H1 (cell line): ENCODE measurements around the gene HOXB8. TPM values are rescaled to one million over a fixed set of nuclear protein-coding genes. Genes with fewer than 3 reads are reported as not detected.

Source experiments
- CTCF ChIA-PET: fragments of 300-600 bp; sonication (Branson Sonifier 250); formaldehyde crosslinking; loops from one replicate; lab custom pipeline; 2021; ENCODE audit not compliant: partially characterized antibody; lab: Charles Lee
- POLR2A ChIA-PET: fragments of 300-600 bp; sonication (Branson Sonifier 250); formaldehyde crosslinking; loops from one replicate; lab custom pipeline; 2021; ENCODE audit warnings: inconsistent platforms; ENCODE audit not compliant: partially characterized antibody; lab: Charles Lee
- DNase-seq, 2 experiments: peaks; one replicate each; pipeline versions ENCODE4 v3.0.0 to v3.0.0-alpha.2; 2010 to 2022; ENCODE audit warnings: low spot score in 2 of 2, low read depth in 1 of 2, mixed read lengths in 1 of 2
- FAIRE-seq: peaks from 2 replicates; lab custom pipeline; 2011; peaks lifted over from hg19 to GRCh38; lab: Jason Lieb, UNC
- H2AFZ ChIP-seq: 2 replicates; pipeline ENCODE4 v1.8.1; 2012; ENCODE audit warnings: low read length, inconsistent platforms
- H2AK5ac ChIP-seq: 2 replicates; pipeline ENCODE4 v1.6.1; 2013; ENCODE audit warnings: low read depth, low read length
- H2BK120ac ChIP-seq: replicated peaks from 2 replicates; pipeline ENCODE3; 2013; ENCODE audit warnings: low read depth, low read length, inconsistent platforms
- H2BK12ac ChIP-seq: 2 replicates; pipeline ENCODE4 v1.6.1; 2013; ENCODE audit warnings: low read depth, low read length
- H2BK15ac ChIP-seq: 2 replicates; pipeline ENCODE4 v1.6.1; 2013; ENCODE audit warnings: low read length
- H2BK20ac ChIP-seq: 2 replicates; pipeline ENCODE4 v1.6.1; 2013; ENCODE audit warnings: low read length
- H2BK5ac ChIP-seq: 2 replicates; pipeline ENCODE4 v1.6.1; 2013; ENCODE audit warnings: low read depth, low read length
- H3K14ac ChIP-seq: 2 replicates; pipeline ENCODE4 v1.6.1; 2013; ENCODE audit warnings: inconsistent platforms; ENCODE audit not compliant: insufficient read length
- H3K18ac ChIP-seq: 2 replicates; pipeline ENCODE4 v1.6.1; 2013; ENCODE audit warnings: low read length; ENCODE audit errors: extremely low read depth
- H3K23ac ChIP-seq: 2 replicates; pipeline ENCODE4 v1.6.1; 2013; ENCODE audit warnings: inconsistent platforms; ENCODE audit not compliant: insufficient read length
- H3K23me2 ChIP-seq: 2 replicates; pipeline ENCODE4 v1.6.1; 2013; ENCODE audit warnings: low read depth, low read length
- H3K27ac ChIP-seq: 2 replicates; pipeline ENCODE4 v1.6.1; 2011; ENCODE audit warnings: low read depth, low read length, inconsistent platforms
- H3K27me3 ChIP-seq, 4 experiments: replicated peaks in 1 of 4; 1 replicate in 1 of 4; 2 replicates in 3 of 4; pipeline versions ENCODE4 v1.6.1 to v1.8.1; 2011 to 2013; ENCODE audit warnings: low read length in 3 of 4, mild to moderate bottlenecking in 3 of 4, inconsistent platforms in 2 of 4, mixed read lengths in 2 of 4, moderate library complexity in 1 of 4; ENCODE audit not compliant: control insufficient read depth in 3 of 4, insufficient read depth in 3 of 4; ENCODE audit errors: extremely low read depth in 1 of 4
- H3K36me3 ChIP-seq, 4 experiments: 2 replicates each; pipeline versions ENCODE4 v1.6.1 to v1.8.1; 2011 to 2013; ENCODE audit warnings: mild to moderate bottlenecking in 4 of 4, low read length in 3 of 4, moderate library complexity in 2 of 4, control low read depth in 1 of 4, inconsistent platforms in 1 of 4; ENCODE audit not compliant: insufficient read depth in 4 of 4, control insufficient read depth in 2 of 4
- H3K4ac ChIP-seq: replicated peaks from 2 replicates; pipeline ENCODE3; 2013; ENCODE audit warnings: low read length, low read depth, mixed read lengths, inconsistent platforms; ENCODE audit not compliant: insufficient read length
- H3K4me1 ChIP-seq, 4 experiments: replicated peaks in 1 of 4; 1 replicate in 1 of 4; 2 replicates in 3 of 4; pipeline versions ENCODE4 v1.6.1 to v1.8.1; 2011 to 2013; ENCODE audit warnings: low read length in 3 of 4, inconsistent platforms in 2 of 4, mixed read lengths in 1 of 4; ENCODE audit not compliant: insufficient read depth in 4 of 4, control insufficient read depth in 3 of 4
- H3K4me2 ChIP-seq, 2 experiments: 2 replicates each; pipeline versions ENCODE4 v1.6.1 to v1.8.1; 2011 to 2013; ENCODE audit warnings: low read depth in 2 of 2, low read length in 2 of 2, control low read depth in 1 of 2, inconsistent platforms in 1 of 2, mild to moderate bottlenecking in 1 of 2; ENCODE audit not compliant: insufficient read depth in 1 of 2
- H3K4me3 ChIP-seq, 4 experiments: fragments of 200-600, 300-600 bp in 1 of 4; sonication (generic), shearing (Covaris generic), sonication (Bioruptor Twin) in 1 of 4; 2 replicates each; pipeline versions ENCODE4 v1.5.1 to v1.8.1; 2011 to 2016; ENCODE audit warnings: low read length in 4 of 4, low read depth in 3 of 4, control low read depth in 2 of 4, inconsistent platforms in 2 of 4, mild to moderate bottlenecking in 2 of 4, mixed read lengths in 1 of 4, moderate library complexity in 1 of 4; ENCODE audit not compliant: insufficient read depth in 2 of 4; ENCODE audit errors: extremely low read depth in 1 of 4
- H3K56ac ChIP-seq: replicated peaks from 2 replicates; pipeline ENCODE3; 2013; ENCODE audit warnings: low read depth, mild to moderate bottlenecking, mixed read lengths, low read length, inconsistent platforms; ENCODE audit not compliant: insufficient read length
- H3K79me1 ChIP-seq: 2 replicates; pipeline ENCODE4 v1.6.1; 2013; ENCODE audit warnings: low read depth, low read length, control low read depth
- H3K79me2 ChIP-seq, 2 experiments: 2 replicates each; pipeline versions ENCODE4 v1.6.1 to v1.8.1; 2012 to 2013; ENCODE audit warnings: low read length in 2 of 2, mild to moderate bottlenecking in 2 of 2, inconsistent platforms in 1 of 2; ENCODE audit not compliant: insufficient read depth in 2 of 2, control insufficient read depth in 1 of 2
- H3K9ac ChIP-seq, 4 experiments: replicated peaks in 1 of 4; 1 replicate in 1 of 4; 2 replicates in 3 of 4; pipeline versions ENCODE4 v1.6.1 to v1.8.1; 2011 to 2013; ENCODE audit warnings: low read depth in 3 of 4, low read length in 3 of 4, control low read depth in 2 of 4, mild to moderate bottlenecking in 2 of 4, moderate library complexity in 2 of 4, inconsistent platforms in 1 of 4; ENCODE audit errors: extremely low read depth in 1 of 4
- H3K9me3 ChIP-seq, 2 experiments: 2 replicates each; pipeline versions ENCODE4 v1.6.1 to v1.8.1; 2012 to 2013; ENCODE audit warnings: mild to moderate bottlenecking in 2 of 2, moderate library complexity in 2 of 2, control low read depth in 1 of 2, inconsistent platforms in 1 of 2, low read depth in 1 of 2, low read length in 1 of 2, mixed read lengths in 1 of 2; ENCODE audit not compliant: insufficient read depth in 2 of 2
- H4K20me1 ChIP-seq, 2 experiments: replicated peaks in 1 of 2; 2 replicates each; pipeline versions ENCODE3 to v1.8.1; 2011 to 2013; ENCODE audit warnings: inconsistent platforms in 2 of 2, low read length in 2 of 2, mild to moderate bottlenecking in 1 of 2; ENCODE audit not compliant: insufficient read depth in 2 of 2, control insufficient read depth in 1 of 2
- H4K5ac ChIP-seq: 2 replicates; pipeline ENCODE4 v1.6.1; 2013; ENCODE audit warnings: low read length, low read depth, mixed read lengths, inconsistent platforms; ENCODE audit not compliant: insufficient read length
- H4K8ac ChIP-seq: 2 replicates; pipeline ENCODE4 v1.8.0; 2013; ENCODE audit warnings: mild to moderate bottlenecking, moderate library complexity, low read length, inconsistent platforms; ENCODE audit not compliant: insufficient read depth; ENCODE audit errors: extremely low read depth
- H4K91ac ChIP-seq: replicated peaks from 2 replicates; pipeline ENCODE3; 2013; ENCODE audit warnings: low read length, mixed read lengths, inconsistent platforms; ENCODE audit not compliant: insufficient read length
- BCL11A ChIP-seq, 2 experiments: IDR thresholded peaks; one replicate each; pipeline ENCODE4 v1.6.1; 2011; ENCODE audit warnings: low read depth in 2 of 2, low read length in 2 of 2, mild to moderate bottlenecking in 2 of 2
- CBX8 ChIP-seq: fragments of 300-800, 300-1000 bp; sonication (generic); IDR thresholded peaks from 2 replicates; pipeline ENCODE4 v1.7.1; 2016; ENCODE audit warnings: low read depth, low read length, borderline replicate concordance
- CHD1 ChIP-seq: IDR thresholded peaks from 2 replicates; pipeline ENCODE4 v1.6.1; 2012; ENCODE audit warnings: low read depth, low read length, improper control_type of control experiment
- EZH2 ChIP-seq: fragments of 200-600 bp; sonication (generic); IDR thresholded peaks from 2 replicates; pipeline ENCODE4 v1.7.1; 2012; ENCODE audit warnings: low read depth, mild to moderate bottlenecking, moderate library complexity, low read length, inconsistent platforms; ENCODE audit not compliant: severe bottlenecking
- GABPA ChIP-seq: IDR thresholded peaks from 2 replicates; pipeline ENCODE4 v1.6.1; 2011; ENCODE audit warnings: mild to moderate bottlenecking, low read length, moderate library complexity, borderline replicate concordance; ENCODE audit not compliant: insufficient read depth
- RNF2 ChIP-seq: fragments of 200-900, 300-1000 bp; sonication (generic); IDR thresholded peaks from 2 replicates; pipeline ENCODE4 v1.7.1; 2016; ENCODE audit warnings: borderline replicate concordance, low read depth, mild to moderate bottlenecking, antibody characterized with exemption, low read length; ENCODE audit not compliant: poor library complexity, severe bottlenecking; ENCODE audit errors: missing control alignments
- SAP30 ChIP-seq: fragments of 300-600 bp; sonication (generic); IDR thresholded peaks from 2 replicates; pipeline ENCODE4 v1.7.1; 2012; ENCODE audit warnings: low read length, moderate library complexity, mild to moderate bottlenecking, inconsistent platforms; ENCODE audit not compliant: insufficient read depth, insufficient replicate concordance
- SUZ12 ChIP-seq: fragments of 200-600 bp; sonication (generic); IDR thresholded peaks from 2 replicates; pipeline ENCODE4 v1.6.1; 2012; ENCODE audit warnings: mild to moderate bottlenecking, inconsistent platforms, low read length, moderate library complexity, mixed read lengths
- TAF1 ChIP-seq: IDR thresholded peaks from 2 replicates; pipeline ENCODE4 v1.6.1; 2011; ENCODE audit warnings: mild to moderate bottlenecking, low read depth, low read length
- WGBS, 2 experiments: shearing (Covaris generic) in 1 of 2; methylation state at CpG; one replicate each; pipeline versions ENCODE4 v1.1.6 to v1.1.7; 2013 to 2015; ENCODE audit warnings: low lambda C conversion rate in 2 of 2, mixed read lengths in 2 of 2, inconsistent platforms in 1 of 2, low coverage in 1 of 2, missing lambda C conversion rate in 1 of 2; ENCODE audit not compliant: insufficient replicate concordance in 2 of 2, insufficient coverage in 1 of 2, insufficient read length in 1 of 2; ENCODE audit errors: extremely low coverage in 1 of 2, missing lambda C conversion rate in 1 of 2; 5-methylcytosine and 5-hydroxymethylcytosine counted together
- polyA plus RNA-seq, 7 experiments: library from polyadenylated mRNA; depleted of rRNA in 3 of 7; stranded (reverse) in 5 of 7; unstranded in 2 of 7; fragments of >200 nt in 5 of 7; fragments of 200-250 nt in 2 of 7; gene quantifications; 1 replicate in 5 of 7; 2 replicates in 1 of 7; 4 replicates in 1 of 7; pipeline versions ENCODE4 v1.2.1 to v1.2.3, GENCODE V29; 2011 to 2013; ENCODE audit warnings: missing spikeins in 2 of 7, mixed read lengths in 2 of 7
- total RNA-seq: library from RNA; stranded (reverse); fragmentation: NEBNext Ultra II Directional; extraction: Animal tissue kit (Norgen Biotek cat#: 25700); gene quantifications from 2 replicates; pipeline ENCODE4 v1.2.1, GENCODE V29; 2021
- TF ChIP-seq, protein P1 (sequence below): IDR thresholded peaks from 2 replicates; pipeline ENCODE4 v1.6.1; 2012; ENCODE audit warnings: inconsistent platforms

HOXB8 gene
- total and polyA plus RNA-seq, 2 of the 8 experiments (the other 6 are each of a cell fraction or from before 2014, with no cell fraction given): not detected

DNA sequence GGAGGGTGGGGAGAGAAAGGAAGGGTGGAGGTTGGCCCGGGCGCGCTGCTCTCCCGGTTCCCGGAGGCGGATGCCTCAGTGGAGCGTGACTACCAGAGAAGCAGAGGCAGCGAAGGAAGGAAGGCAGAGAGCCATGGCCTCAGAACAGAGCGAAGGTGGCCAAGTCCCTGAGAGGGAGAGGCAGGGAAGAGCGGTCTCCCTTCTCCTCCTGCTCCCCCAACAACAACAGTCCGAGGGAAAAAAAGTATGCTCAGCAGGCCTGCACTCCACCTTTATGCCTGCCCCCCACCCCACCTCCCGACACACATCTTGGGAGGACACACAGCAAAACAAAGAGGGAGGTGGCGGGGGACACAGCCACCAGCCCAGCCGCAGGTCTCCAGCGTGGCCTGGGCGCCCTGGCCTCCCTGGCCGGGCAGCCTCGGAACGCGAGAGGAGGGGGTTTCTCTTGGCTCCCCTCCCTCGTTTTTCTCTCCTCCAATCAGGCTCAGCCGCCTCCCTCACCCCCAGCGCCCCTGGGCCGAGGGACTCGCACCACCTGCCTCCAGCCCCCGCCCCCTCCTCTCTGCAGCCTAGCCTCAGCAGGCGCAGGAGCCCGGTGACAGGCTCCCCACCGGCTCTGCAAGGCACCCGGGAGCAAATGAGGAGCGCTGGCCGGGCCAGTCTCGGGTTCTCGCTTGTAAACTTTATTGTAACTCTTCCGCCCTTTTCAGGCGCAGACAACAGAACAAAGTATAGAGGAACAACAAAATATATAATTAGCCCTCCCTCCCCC is 3.2 kb downstream of the HOXB8 start:
- no peaks in the 10 kb centered on the region for H3K79me1 ChIP-seq
- H3K9me3 ChIP-seq: no peaks in the 10 kb centered on the region; a peak in 1 of 4 replicates
- peaks cover 97 to 100% (median 99%) of the 10 kb centered on the region in 4 experiments for H3K27me3 ChIP-seq
- no peak overlapping the region for H4K91ac ChIP-seq
- H2BK15ac ChIP-seq: no peak overlapping the region
- H4K5ac ChIP-seq: no peak overlapping the region
- no peak overlapping the region for H2AK5ac ChIP-seq
- H3K36me3 ChIP-seq: peaks cover 0 to 18% (median 0%) of the 10 kb centered on the region in 4 experiments; a peak in 1 of 8 replicates
- no peak overlapping the region; the same call in 1 of the 2 replicates for H3K18ac ChIP-seq
- H2BK120ac ChIP-seq: no peak overlapping the region
- H3K27ac ChIP-seq: no peak overlapping the region
- no peak overlapping the region for H3K23ac ChIP-seq
- peaks cover 0 to 7% (median 4%) of the 10 kb centered on the region in 4 experiments; a peak in 5 of 7 replicates for H3K4me1 ChIP-seq
- H2AFZ ChIP-seq: no peak overlapping the region
- POLR2A ChIA-PET: no interaction called here
- H3K79me2 ChIP-seq: no peaks in the 10 kb centered on the region
- FAIRE-seq (no peak), DNase-seq (no peak)
- 0 out of 2 replicates have a peak overlapping the region, but pooled peaks have one; percentile 9 for H4K8ac ChIP-seq
- CTCF ChIA-PET: no interaction called here
- H3K14ac ChIP-seq: no peak overlapping the region
- no peak overlapping the region for H2BK5ac ChIP-seq
- peak overlapping the region; percentile 20; the same call in 1 of the 2 replicates for H2BK12ac ChIP-seq
- no peak overlapping the region for H3K4me3 ChIP-seq
- H3K4me2 ChIP-seq: peak overlapping the region in 1 of 2 experiments; percentile 37; a peak in 1 of 4 replicates
- 5% methylated on average over 21 of the region's 36 CpGs; no CpG with 5 or more reads in 1 of the 2 experiments for WGBS, 2 experiments
- H3K4ac ChIP-seq: no peak overlapping the region
- peaks cover 2% of the 10 kb centered on the region; the same call in 1 of the 2 replicates for H3K23me2 ChIP-seq
- peaks cover 24 to 36% of the 10 kb centered on the region in 2 experiments for H4K20me1 ChIP-seq
- H3K56ac ChIP-seq: no peak overlapping the region
- H3K9ac ChIP-seq: no peak overlapping the region
- no peak overlapping the region for H2BK20ac ChIP-seq
- TF ChIP-seq RNF2 (no peak), BCL11A (IDR thresholded peaks at IDR 0.05; ENCODE audit: low read depth in 2 of 2, low read length in 2 of 2) (no peak), SAP30 (no peak), GABPA (no peak), CBX8 (0 out of 2 replicates have a peak, but pooled peaks have one; percentile 76), CHD1 (no peak), SUZ12 (peak; percentile 89), EZH2 (peak; percentile 66), TAF1 (no peak)
- TF ChIP-seq, protein P1, sequence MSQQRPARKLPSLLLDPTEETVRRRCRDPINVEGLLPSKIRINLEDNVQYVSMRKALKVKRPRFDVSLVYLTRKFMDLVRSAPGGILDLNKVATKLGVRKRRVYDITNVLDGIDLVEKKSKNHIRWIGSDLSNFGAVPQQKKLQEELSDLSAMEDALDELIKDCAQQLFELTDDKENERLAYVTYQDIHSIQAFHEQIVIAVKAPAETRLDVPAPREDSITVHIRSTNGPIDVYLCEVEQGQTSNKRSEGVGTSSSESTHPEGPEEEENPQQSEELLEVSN: peak; percentile 19; the same call in 1 of the 2 replicates
